Measurements from ENCODE around the gene ACAP2.
"Not testable (repeated sequence)": the region's sequence is repeated elsewhere in the genome, so short reads cannot be mapped to it uniquely, and the experiment has no call there.

ACAP2 gene

DNA sequence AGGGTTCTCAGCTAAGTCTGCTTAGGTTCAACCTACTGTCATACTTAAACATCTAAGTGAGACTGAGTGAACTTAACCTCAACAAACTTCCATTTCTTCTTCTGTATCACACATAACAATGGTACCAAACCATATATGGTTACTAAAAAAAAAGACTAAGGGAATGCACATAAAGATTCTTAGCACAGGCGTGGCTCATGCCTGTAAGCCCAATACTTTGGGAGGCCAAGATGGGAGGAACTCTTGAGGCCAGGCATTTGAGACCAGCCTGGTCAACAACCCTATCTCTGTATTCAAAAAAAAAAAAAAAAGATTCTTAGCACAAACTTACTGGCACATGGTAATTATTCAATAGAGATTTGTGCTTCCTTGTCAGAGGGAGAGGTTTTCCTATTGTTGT is 57.9 kb downstream of the ACAP2 start:
- peak; percentile 49 for DNase-seq

DNA sequence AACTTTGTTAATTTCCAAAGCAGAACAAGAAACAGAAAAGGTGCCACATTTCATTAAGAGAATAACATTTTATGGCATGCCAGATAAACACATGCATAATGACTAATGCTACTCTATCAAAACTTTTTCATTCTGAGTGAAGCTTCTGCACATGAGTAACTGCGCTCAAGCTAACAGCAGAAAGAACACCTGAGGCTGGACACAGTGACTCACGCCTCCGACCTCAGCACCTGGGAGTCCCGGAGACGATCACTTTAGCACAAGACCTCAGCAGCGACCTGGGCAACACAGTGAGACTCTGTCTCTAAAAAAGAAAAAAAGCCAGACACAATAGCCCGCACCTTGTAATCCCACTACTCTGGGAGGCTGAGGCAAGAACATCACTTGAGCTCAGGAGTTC is 70.6 kb downstream of the ACAP2 start:
- no peak for DNase-seq

DNA sequence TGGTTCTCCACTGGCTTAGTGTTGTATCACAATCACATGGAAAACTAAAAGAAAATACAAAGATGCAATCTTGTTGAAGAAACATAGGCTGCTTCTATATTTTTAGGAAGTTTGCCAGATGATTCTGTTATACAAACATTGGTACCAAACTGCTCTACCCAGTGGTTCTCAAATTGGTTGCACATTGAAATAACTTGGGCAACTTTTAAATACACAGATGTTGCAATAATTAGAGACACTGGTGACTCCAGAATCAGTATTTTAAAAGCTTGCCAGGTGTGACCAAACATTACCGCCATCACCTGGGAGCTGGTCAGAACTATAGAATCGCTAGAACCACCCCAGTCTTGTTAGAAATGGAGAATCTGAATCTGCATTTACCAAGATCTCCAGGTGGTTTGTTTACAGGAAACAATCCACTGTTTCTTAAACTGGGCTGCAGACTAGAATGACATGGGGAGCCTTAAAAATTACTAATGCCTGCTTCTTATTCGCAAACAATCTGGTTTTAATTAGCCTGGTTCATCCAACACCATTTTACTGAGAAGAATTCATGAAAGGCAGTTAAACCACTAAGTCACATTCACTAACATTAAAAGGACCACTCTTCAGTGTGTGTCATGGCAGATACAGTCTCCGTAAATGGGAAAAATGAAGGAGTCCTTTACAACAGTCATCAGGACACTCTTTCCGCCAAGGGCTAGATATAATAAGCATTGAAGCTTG is 76.5 kb downstream of the ACAP2 start:
- no peak for DNase-seq

DNA sequence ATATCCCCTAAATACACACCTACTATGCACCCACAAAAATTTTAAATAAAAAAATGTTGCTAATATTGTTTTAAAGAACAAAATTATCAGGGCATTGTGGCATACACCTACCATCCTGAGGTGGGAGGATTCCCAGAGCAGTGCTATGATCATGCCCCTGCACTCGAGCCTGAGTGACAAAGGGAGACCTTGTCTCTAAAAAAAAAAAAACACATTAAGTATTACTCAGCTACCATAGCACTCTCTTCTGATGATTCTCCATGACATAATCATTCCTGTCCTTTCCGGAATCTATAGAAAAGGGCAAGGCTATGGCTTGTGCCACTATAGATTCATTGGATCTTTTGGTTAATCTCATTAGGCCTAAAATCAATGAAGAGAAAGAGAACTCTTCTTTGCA is 77.4 kb downstream of the ACAP2 start:
- DNase-seq, result no peak

DNA sequence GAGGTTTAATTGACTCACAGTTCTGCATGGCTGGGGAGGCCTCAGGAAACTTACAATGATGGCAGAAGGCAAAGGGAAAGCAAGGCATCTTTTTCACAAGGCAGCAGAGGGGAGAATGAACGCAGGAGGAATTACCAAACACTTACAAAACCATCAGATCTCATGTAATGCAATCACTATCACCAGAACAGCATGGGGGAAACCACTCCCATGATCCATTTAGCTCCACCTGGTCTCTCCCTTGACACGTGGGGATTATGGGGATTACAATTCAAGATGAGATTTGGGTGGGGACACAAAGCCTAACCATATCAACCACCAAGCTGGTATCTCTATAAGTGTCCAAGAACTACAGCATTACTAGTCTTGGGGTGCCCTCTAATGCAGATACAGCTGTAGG is 85.0 kb downstream of the ACAP2 start:
- DNase-seq, result not testable (repeated sequence)

DNA sequence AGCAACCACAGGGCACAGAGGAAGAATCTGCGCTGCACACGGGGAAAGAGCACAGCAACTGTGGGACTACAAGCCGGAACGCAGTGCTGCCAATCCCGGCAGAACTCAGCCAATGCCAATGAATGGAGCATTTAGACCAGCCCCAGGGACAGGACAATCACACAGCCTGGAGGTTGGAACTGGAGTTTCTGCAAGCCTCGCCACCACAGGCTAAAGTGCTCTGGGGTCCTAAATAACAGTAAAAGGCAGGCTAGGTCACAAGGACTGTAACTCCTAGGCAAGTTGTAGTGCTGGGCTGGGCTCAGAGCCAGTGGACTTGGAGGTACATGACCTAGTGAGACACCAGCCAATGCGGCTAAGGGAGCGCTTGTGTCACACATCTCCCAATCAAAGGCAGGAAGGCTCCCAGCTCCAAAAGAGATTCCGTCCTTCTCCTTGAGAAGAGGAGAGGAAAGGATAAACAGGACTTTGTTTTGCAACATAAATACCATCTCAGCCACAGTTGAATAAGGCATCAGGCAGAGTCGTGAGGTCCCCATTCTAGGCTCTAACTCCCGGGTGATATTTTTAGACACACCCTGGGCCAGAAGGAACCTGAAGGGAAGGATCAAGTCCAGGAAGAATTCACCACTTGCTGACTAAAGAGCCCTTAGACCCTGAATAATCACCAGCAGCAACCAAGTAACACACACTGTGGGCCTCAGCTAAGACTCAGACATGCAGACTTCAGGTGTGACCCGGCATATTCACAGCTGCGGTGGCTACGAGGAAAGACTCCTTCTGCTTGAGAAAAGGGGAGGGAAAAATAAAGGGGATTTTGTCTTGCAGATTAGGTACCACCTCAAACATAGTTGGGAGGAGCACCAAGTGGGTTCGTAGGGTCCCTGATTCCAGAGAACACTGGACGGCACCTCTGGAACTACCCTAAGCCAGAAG is 86.4 kb downstream of the ACAP2 start:
- no peak for DNase-seq

DNA sequence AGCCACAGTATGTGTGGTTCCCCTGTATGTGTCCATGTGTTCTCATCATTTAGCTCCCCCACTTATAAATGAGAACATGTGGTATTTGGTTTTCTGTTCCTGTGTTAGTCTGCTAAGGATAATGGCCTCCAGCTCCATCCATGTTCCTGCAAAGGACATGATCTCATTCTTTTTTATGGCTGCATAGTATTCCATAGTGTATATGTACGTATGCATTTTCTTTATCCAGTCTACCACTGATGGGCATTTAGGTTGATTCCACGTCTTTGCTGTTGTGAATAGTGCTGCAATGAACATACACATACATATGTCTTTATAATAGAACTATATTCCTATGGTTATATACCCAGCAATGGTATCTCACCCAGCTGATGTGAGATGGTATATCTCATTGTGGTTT is 88.8 kb downstream of the ACAP2 start:
- DNase-seq, result not testable (repeated sequence)

DNA sequence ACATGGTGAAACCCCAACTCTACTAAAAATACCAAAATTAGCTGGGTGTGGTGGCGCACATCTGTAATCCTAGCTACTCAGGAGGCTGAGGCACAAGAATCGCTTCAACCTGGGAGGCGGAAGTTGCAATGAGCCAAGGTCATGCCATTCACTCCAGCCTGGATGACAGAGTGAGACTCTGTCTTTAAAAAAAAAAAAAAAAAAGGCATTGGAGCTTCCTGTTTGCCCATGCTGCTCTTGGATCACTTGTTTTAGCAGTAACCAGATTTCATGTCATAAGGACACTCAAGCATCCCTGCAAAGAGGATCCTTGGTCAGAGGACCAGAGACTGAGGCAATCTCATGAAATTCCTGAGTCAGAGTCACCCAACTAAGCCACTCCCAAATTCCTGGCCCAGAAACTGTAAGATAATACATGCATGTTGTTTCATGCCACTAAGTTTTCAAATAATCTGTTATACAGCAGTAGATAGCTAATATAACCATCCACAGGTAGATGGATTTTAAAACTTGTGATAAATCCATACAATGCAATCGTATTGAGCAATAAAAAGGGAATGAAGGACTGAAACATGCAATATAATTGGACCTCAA is 89.8 kb downstream of the ACAP2 start:
- peak; percentile 69 for DNase-seq

DNA sequence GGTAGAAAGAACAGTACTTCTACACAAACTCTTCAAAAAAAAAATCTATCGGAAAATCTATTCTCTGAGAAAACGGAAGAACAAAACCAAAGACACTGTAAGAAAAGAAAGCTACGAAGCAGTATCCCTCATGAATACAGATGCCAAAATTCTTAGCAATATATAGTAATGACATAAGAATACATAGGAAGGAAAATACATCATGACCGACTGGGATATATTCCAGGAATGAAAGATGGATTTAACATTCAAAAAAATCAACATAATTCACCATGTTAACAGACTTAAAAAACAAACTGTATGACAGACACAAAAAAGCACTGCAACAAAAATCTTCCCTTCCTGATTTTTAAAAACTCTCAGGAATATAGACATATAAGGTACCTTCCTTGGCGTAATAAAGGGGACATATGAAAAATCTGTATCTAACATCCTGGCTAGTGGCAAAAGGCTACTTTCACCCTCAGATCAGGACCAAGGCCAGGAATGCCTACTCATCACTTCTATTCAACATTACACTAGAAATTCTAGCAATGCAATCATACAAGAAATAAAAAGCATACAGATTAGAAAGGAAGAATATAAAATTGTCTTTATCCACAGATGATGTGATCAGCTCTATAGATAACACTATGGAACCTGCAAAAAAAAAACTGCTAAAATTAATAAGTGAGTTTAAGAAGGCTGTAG is 94.2 kb downstream of the ACAP2 start:
- DNase-seq, result no peak

DNA sequence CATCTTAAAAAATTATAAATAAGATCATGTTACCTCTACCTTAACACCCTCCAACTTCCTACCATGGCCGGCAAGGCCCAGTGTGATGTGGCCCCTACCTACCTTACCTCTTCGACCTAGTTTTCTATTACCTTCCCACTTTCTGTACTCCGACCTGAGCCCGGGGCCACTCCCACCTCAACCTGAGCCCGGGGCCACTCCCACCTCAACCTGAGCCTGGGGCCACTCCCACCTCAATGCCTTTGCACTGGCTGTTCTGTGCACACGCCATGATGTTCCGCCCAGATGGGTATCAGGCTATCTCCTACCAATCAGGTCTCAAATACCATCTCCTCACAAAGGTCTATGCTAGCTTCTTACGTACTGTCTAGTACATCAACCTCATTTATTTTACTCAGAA is 105.1 kb downstream of the ACAP2 start:
- no peak for DNase-seq

DNA sequence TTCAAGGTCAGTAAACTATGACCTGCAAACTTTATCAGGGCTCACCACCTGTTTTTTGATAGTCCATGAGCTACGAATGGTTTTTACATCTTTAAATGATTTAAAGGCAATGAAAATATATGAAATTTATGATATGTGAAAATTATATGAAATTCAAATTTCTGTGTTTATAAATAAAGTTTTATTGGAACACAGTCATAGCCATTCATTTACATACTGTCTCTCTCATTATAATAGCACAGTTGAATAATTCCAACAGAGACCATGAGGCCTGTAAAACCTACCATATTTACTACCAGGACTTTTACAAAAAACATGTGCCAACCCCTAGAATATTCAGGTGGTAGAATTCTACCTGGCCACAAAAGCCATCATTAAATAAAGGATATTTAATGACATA is 107.9 kb downstream of the ACAP2 start:
- no peak for DNase-seq

DNA sequence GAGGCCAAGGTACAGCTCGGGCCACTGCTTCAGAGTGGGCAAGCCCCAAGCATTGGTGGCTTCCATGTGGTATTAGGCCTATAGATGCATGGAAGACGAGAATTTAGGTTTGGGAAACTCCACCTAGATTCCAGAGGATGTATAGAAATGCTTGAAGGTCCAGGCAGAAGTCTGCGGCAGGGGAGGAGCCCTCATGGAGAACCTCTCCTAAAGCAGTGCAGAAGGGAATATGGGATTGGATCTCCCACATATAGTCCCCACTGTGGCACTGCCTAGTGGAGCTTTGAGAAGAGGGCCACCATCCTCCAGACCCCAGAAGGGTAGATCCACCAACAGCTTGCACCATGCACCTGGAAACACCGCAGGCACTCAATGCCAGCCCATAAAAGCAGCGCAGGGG is 123.8 kb downstream of the ACAP2 start:
- DNase-seq, result no peak

DNA sequence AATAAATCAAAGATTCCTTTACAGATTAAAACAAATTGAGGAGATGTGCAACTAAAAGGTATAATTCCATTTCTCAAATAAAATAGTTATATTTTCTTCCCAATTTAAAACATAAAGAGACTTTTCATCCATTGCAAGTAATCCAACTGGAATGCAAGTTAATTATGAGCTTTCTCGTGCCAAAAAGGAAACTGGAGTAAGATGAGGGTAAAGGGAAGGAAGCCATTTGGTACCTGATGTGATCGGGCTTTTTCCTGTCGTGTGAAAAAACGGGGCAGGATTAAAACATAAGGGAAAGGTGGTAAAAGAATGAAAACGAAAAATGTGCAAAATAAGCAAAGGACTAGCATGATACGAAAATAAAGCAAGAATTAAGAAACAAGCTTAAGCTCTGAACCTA is 130.1 kb downstream of the ACAP2 start:
- DNase-seq, result no peak

DNA sequence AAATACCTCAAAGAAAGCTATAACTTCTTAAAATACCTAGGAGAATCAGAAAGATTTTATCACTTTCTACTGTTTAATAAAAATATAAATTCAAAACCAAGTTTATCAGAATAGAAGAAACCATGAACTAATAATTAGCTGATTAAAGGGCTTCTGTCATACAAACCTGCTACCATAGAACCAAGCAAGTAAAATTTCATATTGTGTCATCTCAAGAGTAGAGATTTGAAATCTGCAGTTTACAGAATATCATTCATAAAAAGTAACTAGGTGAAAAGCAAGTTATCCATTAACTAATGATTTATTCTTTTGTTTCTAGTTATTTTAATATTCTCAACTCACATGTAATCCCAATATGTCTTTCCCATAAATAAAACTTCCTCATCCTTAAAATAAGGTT is 135.1 kb downstream of the ACAP2 start:
- no peak for DNase-seq

DNA sequence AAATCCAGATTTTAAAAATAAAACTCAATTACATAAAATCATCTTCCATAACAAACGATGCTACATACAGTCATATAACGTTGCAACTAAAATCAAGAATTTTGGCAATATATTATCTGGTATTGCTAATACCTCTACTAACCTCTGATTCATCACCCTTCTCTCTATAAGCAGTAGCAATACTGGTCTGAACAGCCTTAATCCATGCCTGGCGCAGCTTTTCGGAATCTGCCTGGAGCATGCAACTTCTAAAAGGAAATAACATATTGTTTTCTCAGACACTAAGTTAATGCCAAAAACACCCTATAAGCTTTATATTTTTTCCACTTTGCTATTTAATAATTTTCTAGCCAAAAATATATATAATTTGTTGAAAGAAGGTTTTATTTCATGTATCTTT is 136.5 kb downstream of the ACAP2 start:
- DNase-seq, result no peak

DNA sequence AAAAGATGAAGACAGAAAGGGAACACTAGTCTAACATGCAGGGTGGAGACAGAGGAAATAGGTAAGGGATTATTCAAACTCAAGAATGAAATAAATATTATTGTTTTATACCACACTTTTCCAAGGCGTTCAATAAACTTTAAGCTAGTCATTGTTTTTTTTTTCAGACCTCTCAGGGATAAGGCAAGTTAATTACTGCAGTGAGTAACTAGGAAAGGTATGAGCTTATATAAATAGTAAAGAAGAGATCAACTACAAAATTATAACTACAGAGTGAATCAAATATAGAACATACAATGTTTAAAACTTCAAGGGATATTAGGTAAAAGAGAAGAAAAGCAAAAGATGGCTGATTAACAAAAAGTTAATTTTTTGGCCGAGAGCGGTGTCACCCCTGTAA is 140.4 kb downstream of the ACAP2 start:
- no peak for DNase-seq

DNA sequence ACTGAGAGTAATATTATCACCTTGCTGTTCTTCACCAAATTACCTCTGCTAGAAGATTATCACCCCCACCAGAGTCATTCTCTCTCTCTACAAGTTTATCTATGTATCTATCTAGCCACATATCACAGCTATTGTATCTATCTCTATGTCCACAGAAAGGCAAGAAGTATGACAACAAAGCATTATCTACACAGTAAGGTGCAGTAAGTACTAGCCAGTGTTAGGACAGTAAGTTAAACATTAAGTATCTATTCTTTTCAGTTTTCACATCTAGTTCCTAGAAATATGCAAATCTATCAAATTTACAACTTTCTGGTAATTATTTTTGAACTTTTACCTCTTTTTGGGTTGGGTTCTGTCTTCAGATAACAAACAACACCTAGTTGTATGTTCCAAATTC is 145.4 kb downstream of the ACAP2 start:
- DNase-seq, result no peak

DNA sequence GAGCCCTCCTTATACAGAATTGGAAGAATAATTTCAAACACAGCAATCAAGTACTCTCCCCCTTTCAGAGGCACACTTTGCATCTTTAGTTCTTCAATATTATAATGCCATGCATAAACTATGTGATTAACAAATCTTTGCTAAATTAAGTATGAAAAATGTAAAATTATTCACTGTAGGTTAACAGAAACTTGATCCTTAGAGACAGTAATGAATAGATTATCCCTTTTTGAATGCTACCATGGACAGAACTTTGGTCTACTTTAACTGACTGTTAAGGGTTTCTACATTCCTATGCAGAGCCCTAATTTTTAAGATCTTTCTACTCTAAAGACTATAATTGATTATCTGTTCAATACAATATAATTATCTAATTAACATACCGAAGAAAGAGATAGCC is 146.2 kb downstream of the ACAP2 start:
- DNase-seq, result no peak

DNA sequence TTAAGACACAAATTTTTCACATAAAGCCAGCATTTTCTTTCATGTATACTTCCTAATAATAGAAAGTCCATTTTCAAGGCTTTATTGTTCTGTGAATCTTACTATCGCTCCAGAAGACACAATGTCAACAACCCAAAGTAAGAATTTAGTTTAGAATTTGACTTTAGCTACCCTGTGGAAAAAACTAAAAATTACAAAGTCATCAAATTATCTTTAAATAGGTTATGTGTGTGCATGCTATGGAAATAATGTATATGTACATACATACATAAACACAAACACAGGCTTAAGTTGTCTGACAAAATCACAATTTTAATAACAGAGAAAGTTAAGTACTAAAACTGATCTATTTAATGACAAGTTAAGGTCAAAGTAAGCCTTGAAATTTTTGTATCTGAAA is 151.7 kb downstream of the ACAP2 start:
- no peak for DNase-seq

DNA sequence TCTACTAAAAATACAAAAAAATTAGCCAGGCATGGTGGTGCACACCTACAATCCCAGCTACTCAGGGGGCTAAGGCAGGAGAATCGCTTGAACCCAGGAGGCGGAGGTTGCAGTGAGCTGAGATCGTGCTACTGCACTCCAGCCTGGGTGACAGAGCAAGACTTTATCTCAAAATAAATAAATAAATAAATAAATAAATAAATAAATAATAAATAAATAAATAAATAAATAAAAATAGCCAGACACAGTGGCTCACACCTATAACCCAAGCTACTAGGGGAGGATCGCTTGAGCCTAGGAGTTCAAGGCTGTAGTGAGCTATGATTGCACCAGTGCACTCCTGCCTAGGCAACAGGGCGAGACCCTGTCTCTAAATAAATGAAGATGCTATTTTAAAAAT is 152.2 kb downstream of the ACAP2 start:
- not testable (repeated sequence) for DNase-seq

DNA sequence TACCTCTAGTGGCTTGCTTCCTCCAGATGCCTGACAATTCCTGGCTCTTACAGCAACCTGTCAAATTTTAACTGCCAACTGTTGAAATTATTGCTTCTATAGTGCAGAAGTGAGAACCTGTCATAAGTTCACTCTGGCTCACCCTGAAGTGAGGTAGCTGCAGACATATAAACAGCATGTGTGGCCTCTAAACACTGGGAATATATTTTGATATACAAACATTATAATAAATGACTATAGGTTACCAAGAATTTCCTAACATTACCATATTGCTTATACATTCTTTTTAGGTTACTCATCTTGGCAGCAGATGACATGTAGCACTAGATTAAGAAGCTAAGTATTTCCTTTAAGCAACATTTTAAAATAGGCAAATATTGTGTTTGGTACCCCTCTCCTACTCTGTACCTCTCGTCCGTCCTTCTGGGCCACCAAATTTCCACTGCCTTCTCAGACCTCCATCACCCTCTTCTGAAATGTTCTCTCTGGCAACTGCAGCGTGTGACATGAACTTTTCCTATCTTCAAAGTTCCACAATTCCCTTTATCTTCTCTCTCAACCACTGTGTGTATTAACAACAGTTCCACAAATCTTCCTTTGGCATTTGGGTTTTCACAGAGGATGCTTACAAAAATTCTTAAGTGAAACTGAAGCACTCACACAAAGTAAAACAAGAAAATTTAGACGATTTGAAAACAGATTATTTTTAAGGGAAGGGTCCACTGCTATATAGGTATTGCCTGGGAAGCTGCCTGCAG is 156.5 kb downstream of the ACAP2 start:
- DNase-seq, result peak; percentile 2

DNA sequence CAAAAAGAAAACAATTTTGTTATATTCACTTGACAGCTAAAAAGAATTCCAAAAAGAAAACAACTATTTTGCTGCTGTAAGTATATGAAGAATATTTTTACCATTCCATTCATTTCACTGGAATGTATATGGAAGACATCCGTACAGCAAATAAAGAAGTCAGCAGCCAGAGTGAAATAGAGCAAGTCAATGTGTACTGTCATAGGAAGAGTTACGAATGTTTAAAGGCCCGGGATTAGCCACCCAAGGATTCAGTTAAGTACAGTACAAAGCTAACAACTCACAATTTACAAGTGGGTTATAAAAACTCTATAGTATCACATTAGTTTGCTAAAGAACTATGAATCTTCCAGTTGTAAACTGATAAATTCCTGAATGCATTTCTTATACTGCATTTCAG is 157.4 kb downstream of the ACAP2 start:
- no peak for DNase-seq

DNA sequence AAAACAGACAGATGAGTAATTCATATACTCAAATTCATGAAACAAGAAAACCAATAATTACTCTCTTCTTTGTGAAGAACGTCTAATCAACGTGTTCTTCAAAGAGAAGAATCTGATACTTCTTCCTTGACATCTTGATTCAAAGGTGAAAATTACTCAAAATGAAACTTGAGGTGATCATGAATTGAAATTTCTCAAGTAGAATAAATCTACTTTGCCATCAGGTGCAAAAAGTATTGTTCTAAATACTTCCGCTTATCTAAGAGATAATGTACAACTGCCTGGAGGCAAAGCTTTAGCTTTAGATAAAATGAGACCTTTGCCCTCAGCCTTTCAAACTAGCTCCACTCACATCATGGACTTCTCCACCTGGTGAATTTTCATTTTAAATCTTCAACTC is 158.0 kb downstream of the ACAP2 start:
- no peak for DNase-seq

Measured in NCI-H226 (cell line).